HG03520 (cell line): Measurements from ENCODE around the gene SNU13.
A peak's percentile ranks its signal among the peaks of the same experiment; 100 is the strongest.
"Not testable (repeated sequence)": the region's sequence is repeated elsewhere in the genome, so short reads cannot be mapped to it uniquely, and the experiment has no call there.

Source experiments
- ATAC-seq: cut with Tn5 transposase; IDR thresholded peaks from one replicate; pipeline ENCODE4 v1.9.1; 2021; ENCODE audit warnings: mild to moderate bottlenecking, moderate library complexity; ENCODE audit not compliant: unreplicated experiment

The SNU13 gene

GRCh38 chr22:41688365-41689211 is at the start of gene SNU13:
SNU13 (minus strand) TSS chr22:41688867; CDS start chr22:41688796, 71 bp downstream.
- peak; percentile 91 for ATAC-seq

- not testable (repeated sequence) for ATAC-seq
Measured at GRCh38 chr22:41733241-41733640, 44.6 kb upstream of the SNU13 start.

DNA sequence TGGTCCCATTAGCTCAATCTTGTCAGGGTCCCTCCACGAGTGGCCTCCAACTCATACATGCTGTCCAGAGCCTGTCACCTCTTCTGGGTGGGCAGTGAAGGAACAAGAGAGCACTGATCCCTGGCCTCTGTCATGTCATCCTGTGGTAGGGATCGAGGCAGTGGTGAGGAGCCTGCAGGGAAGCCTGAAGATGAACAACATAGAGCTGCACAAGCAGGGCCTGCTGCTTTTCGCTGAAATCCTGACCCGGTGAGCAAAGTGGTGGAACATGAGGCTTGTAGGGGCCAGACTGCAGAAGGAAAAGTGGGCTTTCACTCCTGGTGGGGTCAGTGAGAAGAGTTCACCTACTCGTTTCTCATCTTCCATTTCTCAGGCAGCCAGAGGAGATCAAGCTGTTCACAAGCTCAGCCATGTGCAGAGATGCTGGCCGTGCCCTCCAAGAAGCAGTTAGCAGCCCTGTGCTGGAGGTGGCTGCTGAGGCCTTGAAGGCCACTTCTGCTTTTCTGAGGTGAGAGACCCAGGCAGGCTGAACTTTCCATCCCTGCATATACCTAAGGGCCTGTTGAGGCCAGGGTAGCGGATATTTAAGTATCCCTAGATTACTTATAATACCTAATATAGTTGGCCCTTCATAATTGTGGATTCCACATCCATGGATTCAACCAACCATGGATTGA is 43.6 kb upstream of the SNU13 start:
- no peak for ATAC-seq

DNA sequence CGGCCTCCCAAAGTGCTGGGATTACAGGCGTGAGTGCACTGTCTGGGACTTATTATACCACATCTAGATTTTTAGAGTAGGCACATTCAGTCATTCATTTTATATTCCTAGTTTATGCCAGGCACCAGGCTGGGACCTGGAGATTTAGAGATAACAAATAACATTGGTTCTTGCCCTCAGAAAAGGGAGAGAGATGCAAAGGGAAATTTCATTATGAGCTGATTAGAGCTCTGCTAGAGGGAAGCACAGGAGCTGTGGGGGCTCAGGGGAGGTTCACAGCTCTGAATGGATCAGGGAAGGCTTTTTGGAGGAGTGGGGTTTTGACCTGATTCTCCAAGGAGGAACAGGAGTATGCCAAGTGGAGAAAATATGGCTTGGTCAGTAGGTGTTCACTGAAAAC is 42.9 kb upstream of the SNU13 start:
- no peak for ATAC-seq

GRCh38 chr22:41725510-41726110 is 36.9 kb upstream of the SNU13 start:
- ATAC-seq: no peak

GRCh38 chr22:41722496-41722895 is 33.8 kb upstream of the SNU13 start:
- ATAC-seq: no peak

- ATAC-seq: no peak
Measured at GRCh38 chr22:41713004-41713403, 24.3 kb upstream of the SNU13 start.

DNA sequence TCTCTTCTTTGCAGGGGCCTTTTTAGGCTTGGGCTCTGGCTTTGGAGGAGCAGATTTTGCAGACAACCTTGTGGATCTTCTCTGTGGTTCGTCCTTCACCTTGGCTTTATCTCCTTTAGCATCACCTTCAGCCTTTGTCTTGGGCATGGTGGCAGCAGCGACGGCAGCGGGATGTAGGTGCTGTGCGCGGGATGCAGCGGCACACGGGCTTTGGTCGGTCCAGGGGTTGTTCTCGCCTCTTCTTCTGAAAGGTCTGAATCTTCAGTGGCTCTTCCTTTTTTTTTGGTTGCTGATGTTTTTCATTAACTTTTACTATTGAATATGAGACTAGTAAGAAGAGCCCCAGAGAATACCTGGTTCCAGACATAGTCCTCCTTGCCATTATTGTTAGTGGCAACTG is 20.7 kb upstream of the SNU13 start:
- no peak for ATAC-seq

- no peak for ATAC-seq
Measured at GRCh38 chr22:41702763-41703162, 14.1 kb upstream of the SNU13 start.

- no peak for ATAC-seq
Measured at GRCh38 chr22:41700108-41700364, 11.4 kb upstream of the SNU13 start.

- no peak for ATAC-seq
Measured at GRCh38 chr22:41699264-41700107, 10.8 kb upstream of the SNU13 start, which contains the start of gene MEI1. MEI1 (plus strand) TSS chr22:41699503; CDS start chr22:41699539, 36 bp downstream.

DNA sequence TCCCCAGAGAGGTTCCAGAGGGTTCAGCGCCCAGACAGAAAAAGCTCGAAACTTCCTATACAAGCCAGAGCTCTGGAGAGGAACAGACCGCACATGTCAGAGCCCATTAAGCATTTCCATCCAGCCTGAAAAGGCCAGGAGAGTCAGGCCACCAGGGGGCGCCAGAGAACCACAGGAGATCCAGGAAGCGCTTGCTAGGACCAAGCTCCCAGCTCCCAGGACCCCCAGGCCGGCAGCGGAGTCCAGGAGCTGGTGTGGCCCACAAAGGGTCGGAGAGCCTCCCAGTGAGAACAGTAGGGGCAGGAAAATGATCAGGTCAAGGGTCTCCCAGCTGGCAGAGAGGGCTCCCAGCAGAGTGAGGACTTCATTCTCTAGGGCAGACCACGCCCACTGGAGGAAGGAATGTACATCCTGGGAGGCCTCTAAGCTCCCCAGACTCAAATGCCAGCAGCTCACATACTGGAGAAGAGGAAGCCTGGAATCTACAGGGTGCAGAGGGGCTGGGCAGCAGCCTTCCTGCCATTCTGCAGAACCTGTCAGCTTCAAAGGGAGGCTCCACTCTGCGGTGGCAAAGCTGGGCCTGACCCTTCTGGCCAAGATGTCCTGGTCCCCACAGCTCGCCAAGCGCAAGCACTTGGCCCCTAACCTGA is 8.6 kb upstream of the SNU13 start:
- no peak for ATAC-seq

- no peak for ATAC-seq
Measured at GRCh38 chr22:41696703-41697102, 8.0 kb upstream of the SNU13 start.

- ATAC-seq: no peak
Measured at GRCh38 chr22:41695211-41695610, 6.5 kb upstream of the SNU13 start.

GRCh38 chr22:41690476-41690875 is 1.8 kb upstream of the SNU13 start:
- no peak for ATAC-seq

DNA sequence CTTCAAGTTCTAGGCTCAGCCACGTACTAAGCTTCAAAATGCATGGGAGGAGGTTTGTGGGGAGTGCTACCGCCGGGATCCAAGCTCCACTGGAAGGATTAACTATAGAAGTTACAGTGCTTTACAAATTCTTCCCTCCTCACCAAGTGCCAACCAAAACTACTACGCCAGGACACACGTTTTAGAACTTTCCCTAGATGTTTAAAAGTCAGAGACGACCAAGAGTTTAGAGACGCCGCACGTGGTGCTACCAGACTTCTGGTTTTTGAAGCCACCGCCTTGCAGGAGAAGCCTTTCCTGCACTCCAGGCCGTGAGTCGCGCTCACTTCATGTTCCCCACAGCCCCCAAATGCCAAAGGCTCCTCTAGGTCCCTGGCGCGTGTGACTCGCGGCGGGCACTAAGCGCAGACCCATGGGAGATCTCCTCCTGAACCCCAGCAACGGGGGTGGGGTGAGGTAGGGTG is 734 bp downstream of the SNU13 start:
- ATAC-seq: no peak

- ATAC-seq: not testable (repeated sequence)
Measured at GRCh38 chr22:41686890-41687289, 1.8 kb downstream of the SNU13 start.

DNA sequence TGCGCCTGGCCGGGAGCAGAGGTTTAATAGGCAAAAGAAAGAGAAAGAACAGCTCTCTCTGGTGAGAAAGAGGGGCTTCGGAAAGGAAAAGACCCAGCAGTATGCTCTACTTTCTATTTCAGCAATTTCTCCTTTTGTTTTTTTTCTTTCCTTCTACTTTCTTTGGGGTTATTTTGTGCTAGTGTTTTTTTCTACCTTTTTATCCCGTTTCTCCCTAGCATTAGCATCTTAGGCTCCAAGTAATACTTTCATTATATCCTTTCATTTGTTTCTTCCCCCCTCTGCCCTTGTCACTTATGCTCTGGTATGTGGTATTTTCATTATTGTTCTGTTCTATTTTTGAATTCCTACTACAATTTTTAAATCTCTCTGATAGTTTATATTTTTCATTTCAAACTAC is 4.5 kb downstream of the SNU13 start:
- ATAC-seq: no peak

GRCh38 chr22:41683616-41684015 is 5.1 kb downstream of the SNU13 start:
- no peak for ATAC-seq

DNA sequence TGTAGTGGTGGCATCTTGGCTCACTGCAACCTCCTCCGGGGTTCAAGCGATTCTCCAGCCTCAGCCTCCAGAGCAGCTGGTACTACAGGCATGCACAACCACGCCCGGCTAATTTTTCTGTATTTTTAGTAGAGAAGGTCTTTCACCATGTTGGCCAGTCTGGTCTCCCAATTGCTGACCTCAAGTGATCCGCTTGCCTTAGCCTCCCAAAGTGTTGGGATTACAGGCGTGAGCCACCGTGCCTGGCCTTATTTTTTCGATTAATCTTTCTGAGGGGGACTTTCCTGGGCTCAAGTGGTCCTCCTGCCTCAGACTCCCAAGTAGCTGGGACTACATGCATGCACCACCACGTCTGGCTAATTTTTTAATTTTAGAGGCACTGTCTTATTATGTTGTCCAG is 5.6 kb downstream of the SNU13 start:
- no peak for ATAC-seq
